Ascending aorta (tissue), 2 donors: Measurements from ENCODE around the gene AGBL1. TPM values are rescaled to one million over a fixed set of nuclear protein-coding genes. Genes with fewer than 3 reads are reported as not detected.

Experiments used
- DNase-seq, 2 donors: peaks; one replicate each; pipeline ENCODE4 v3.0.0-alpha.2; 2019; ENCODE audit warnings: low spot score in 2 of 2
- H3K27ac ChIP-seq, 2 donors: fragments of 200-600 bp; sonication (generic); one replicate each; pipeline ENCODE4 v1.5.1; 2016 to 2017; ENCODE audit warnings: mild to moderate bottlenecking in 1 of 2
- H3K27me3 ChIP-seq: fragments of 200-600 bp; sonication (generic); one replicate; pipeline ENCODE4 v1.5.1; 2017
- H3K36me3 ChIP-seq, 2 donors: fragments of 200-600 bp; sonication (generic); one replicate each; pipeline ENCODE4 v1.5.1; 2016
- H3K4me1 ChIP-seq, 2 donors: fragments of 200-600 bp; sonication (generic); one replicate each; pipeline ENCODE4 v1.5.1; 2016 to 2017; ENCODE audit warnings: mild to moderate bottlenecking in 1 of 2
- H3K4me3 ChIP-seq, 2 donors: fragments of 200-600 bp; sonication (generic); one replicate each; pipeline ENCODE4 v1.5.1; 2016 to 2017; ENCODE audit warnings: mild to moderate bottlenecking in 1 of 2
- H3K9me3 ChIP-seq, 2 donors: fragments of 200-600 bp; sonication (generic); one replicate each; pipeline ENCODE4 v1.5.1; 2016
- intact Hi-C: fragments of 100-400 bp; cut with DNase I; formaldehyde crosslinking; loops from one replicate; pipeline ENCODE4 v1.15.1; 2023
- total RNA-seq: library from RNA; depleted of rRNA; stranded (reverse); fragments of >200 nt; gene quantifications from one replicate; pipeline ENCODE4 v1.1.0, GENCODE V29; 2016
- TF ChIP-seq, protein P1 (sequence below), 3 experiments: fragments of 200-600 bp in 2 of 3; fragments of 450-650 bp in 1 of 3; sonication (generic) in 2 of 3; IDR thresholded peaks; one replicate each; pipeline ENCODE4 v1.5.1; 2016 to 2019; ENCODE audit warnings: antibody characterized with exemption in 3 of 3, mild to moderate bottlenecking in 1 of 3, moderate library complexity in 1 of 3

Gene AGBL1
- total RNA-seq, 1 donor from 2014 or later = not detected

DNA sequence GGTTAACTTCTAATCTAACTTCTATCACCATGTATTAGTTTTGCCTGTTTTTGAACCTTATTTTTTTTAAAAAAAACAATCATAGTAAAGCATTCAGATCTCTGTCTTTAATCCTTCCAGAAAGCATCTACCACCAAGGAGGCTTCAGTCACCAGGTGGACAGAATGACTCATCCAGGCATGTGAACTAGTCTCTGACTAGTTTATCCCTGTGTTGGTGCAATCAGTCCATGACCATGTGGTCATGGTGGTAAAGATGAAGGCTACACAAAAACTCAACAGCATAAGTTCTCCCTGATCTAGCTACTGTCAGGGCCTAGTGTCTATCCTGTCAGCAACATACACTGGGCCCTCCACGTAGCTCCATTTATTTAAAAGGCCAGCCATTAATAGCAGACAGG, 750.6 kb downstream of the AGBL1 start:
- intact Hi-C loops = no loop called here
- no peak for DNase-seq
- H3K36me3 ChIP-seq = no peaks in the 10 kb centered on the region
- H3K27me3 ChIP-seq = no peaks in the 10 kb centered on the region
- no peaks in the 10 kb centered on the region for H3K4me1 ChIP-seq
- H3K27ac ChIP-seq = no peak overlapping the region
- TF ChIP-seq, protein P1, sequence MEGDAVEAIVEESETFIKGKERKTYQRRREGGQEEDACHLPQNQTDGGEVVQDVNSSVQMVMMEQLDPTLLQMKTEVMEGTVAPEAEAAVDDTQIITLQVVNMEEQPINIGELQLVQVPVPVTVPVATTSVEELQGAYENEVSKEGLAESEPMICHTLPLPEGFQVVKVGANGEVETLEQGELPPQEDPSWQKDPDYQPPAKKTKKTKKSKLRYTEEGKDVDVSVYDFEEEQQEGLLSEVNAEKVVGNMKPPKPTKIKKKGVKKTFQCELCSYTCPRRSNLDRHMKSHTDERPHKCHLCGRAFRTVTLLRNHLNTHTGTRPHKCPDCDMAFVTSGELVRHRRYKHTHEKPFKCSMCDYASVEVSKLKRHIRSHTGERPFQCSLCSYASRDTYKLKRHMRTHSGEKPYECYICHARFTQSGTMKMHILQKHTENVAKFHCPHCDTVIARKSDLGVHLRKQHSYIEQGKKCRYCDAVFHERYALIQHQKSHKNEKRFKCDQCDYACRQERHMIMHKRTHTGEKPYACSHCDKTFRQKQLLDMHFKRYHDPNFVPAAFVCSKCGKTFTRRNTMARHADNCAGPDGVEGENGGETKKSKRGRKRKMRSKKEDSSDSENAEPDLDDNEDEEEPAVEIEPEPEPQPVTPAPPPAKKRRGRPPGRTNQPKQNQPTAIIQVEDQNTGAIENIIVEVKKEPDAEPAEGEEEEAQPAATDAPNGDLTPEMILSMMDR (IDR thresholded peaks at IDR 0.05) = no peak
- H3K9me3 ChIP-seq = no peaks in the 10 kb centered on the region
- H3K4me3 ChIP-seq = no peak overlapping the region

DNA sequence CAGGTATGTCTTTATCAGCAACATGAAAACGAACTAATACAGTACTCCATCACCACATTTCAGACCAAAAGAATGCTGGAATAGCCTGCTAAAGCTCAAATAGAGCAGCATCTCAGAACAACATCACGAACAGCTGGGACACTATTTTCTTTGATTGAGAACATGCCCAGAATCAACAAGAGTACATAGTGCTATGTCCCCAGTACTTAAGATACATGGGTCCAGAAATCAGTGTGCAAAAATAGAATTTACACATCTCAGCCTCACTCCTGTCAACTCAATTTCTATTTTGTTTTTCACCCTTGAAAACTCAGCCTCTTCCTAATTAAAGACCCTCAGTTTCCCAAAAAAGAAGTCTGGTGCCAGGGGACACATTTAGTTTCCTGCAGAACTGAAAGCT, 753.9 kb downstream of the AGBL1 start:
- H3K4me1 ChIP-seq = no peaks in the 10 kb centered on the region
- TF ChIP-seq, protein P1 (IDR thresholded peaks at IDR 0.05) = no peak
- H3K27me3 ChIP-seq = no peaks in the 10 kb centered on the region
- no peak overlapping the region for H3K4me3 ChIP-seq
- H3K27ac ChIP-seq = no peak overlapping the region
- no peaks in the 10 kb centered on the region for H3K9me3 ChIP-seq
- no peaks in the 10 kb centered on the region for H3K36me3 ChIP-seq
- intact Hi-C loops = no loop called here
- DNase-seq = no peak

DNA sequence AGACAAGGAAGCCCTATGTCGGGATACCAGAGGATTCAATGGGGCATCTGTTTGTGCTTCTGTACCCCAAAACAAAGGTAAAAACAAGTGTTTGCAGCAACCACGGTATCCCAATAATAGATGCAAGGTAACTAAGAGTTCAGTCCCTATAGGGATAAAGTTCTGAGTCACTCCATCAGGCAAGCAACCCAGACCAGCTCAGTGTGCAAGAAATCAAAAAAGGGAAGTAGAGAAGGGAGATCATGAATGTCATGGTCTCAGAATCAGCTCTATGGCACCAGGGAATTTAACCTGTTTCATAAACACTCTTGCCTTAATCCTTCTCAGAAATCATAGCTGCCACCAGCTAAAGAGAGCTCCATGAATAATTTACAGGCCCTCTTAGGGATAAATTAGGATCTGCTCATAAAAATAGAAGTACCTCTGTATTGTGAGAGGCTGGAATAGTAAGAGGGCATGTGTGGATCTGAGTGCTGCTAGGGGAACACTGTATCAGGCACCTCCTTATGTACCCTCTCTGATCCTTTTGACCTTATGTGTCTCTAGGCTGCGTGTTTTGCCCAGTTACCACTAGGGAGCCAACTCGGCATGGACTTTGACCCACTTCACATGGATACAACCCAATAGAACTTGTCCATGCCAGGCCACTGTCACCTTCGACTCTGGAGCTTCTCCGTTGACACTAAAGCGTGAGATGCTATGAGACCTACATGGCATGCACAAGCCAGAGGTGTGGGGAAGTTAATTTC, 754.6 kb downstream of the AGBL1 start:
- TF ChIP-seq, protein P1 (IDR thresholded peaks at IDR 0.05) = no peak
- H3K4me1 ChIP-seq = no peaks in the 10 kb centered on the region
- H3K27ac ChIP-seq = no peak overlapping the region
- H3K36me3 ChIP-seq = no peaks in the 10 kb centered on the region
- no peaks in the 10 kb centered on the region for H3K9me3 ChIP-seq
- intact Hi-C loops = no loop called here
- H3K27me3 ChIP-seq = no peaks in the 10 kb centered on the region
- DNase-seq = no peak
- H3K4me3 ChIP-seq = no peak overlapping the region

DNA sequence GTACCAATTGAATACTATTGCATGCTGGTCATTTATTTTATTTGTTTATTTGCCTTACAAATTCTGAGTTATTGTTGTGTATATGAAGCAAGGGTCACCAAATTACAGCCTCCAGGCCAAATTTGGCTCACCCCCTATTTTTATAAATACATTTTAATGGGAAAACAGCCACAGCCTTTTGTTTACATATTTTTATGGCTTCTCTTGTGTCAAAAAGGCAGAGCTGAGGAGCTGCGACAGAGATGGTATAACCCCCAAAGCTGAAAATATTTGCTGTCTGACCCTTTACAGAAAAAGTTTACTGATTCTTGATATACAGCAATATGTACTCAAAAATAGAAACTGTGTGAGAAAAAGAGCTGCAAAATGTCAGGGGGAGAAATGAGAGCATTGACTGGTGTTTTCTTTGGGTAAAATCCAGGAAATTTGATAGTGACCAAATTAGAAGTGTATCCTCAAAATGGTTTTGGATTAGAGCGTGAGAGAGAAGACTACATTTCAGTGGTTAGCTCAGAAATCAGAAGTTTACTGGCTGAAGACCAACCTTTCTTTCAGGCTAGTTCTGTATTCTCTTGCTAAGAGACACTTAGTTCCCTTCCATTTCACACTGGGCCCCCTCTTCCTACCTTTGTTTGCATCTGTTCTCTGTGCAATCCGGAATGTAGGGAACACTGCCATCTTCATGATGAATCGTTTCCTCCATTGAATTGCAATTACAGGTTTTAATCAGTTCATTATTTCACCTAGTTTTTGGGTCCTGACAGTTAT, 757.8 kb downstream of the AGBL1 start:
- Histone ChIP-seq H3K4me1 (no peaks in the 10 kb centered on the region), H3K27me3 (no peaks in the 10 kb centered on the region), H3K4me3 (no peak overlapping the region), H3K9me3 (no peaks in the 10 kb centered on the region), H3K36me3 (no peaks in the 10 kb centered on the region), H3K27ac (no peak overlapping the region)
- intact Hi-C loops = no loop called here
- TF ChIP-seq, protein P1 (IDR thresholded peaks at IDR 0.05) = no peak
- DNase-seq = no peak

DNA sequence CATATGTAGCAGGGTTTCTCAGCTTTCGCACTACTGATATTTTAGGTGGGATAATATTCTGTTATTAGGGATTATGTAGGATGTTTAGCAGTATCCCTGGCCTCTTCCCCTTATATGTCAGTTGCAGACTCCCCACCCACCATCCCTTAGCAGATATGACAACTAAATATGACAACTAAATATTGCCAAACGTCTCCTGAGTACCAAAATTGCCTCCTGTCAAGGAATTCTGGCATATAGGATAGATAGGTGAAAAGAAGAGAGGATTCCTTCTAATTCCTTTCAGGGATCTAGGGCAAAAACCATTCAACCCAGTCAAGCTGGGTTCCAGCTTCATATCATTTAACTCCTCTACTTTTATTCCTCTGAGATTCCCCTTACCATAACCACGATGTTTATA, 759.8 kb downstream of the AGBL1 start:
- no peaks in the 10 kb centered on the region for H3K36me3 ChIP-seq
- intact Hi-C loops = no loop called here
- H3K4me1 ChIP-seq = no peaks in the 10 kb centered on the region
- no peak overlapping the region for H3K27ac ChIP-seq
- DNase-seq = no peak
- H3K9me3 ChIP-seq = no peaks in the 10 kb centered on the region
- TF ChIP-seq, protein P1 (IDR thresholded peaks at IDR 0.05) = no peak
- H3K27me3 ChIP-seq = no peaks in the 10 kb centered on the region
- no peak overlapping the region for H3K4me3 ChIP-seq
